ENCODE measurements around the gene LEMD2. TPM values are rescaled to one million over a fixed set of nuclear protein-coding genes. Genes with fewer than 3 reads are reported as not detected.
A peak's percentile ranks its signal among the peaks of the same experiment; 100 is the strongest.

Gene LEMD2
- total and polyA plus RNA-seq, 2 of the 4 experiments (the other 2 are of a cell fraction) = 26.5 to 43.6 TPM

- Histone ChIP-seq H2BK20ac (ENCODE audit: low read depth, low read length) (no peak overlapping the region), H4K8ac (ENCODE audit: low read depth in 2 of 2, low read length in 2 of 2) (peak overlapping the region in 1 of 2 experiments; percentile 78; a peak in 2 of 4 replicates), H4K91ac (ENCODE audit: insufficient read depth, low read depth, low read length) (peak overlapping the region; percentile 43; the same call in 1 of the 2 replicates), H2BK5ac (ENCODE audit: low read depth, low read length, poor library complexity, severe bottlenecking) (no peak overlapping the region), H3K56ac (ENCODE audit: extremely low read depth, insufficient read depth, low read length) (no peak overlapping the region), H3K4me1 (ENCODE audit: control insufficient read depth, insufficient read depth, low read length) (peaks cover 22% of the 10 kb centered on the region), H3K27ac (ENCODE audit: insufficient read depth, low read length) (no peak overlapping the region), H3K9me1 (ENCODE audit: insufficient read depth, low read length) (peaks cover 10% of the 10 kb centered on the region), H3K36me3 (ENCODE audit: control insufficient read depth, insufficient read depth, low read length) (no peaks in the 10 kb centered on the region), H3K79me1 (ENCODE audit: low read depth in 1 of 2, low read length in 2 of 2) (no peaks in the 10 kb centered on the region; a peak in 1 of 4 replicates), H3K9me3 (ENCODE audit: control insufficient read depth, insufficient read depth, low read length) (no peaks in the 10 kb centered on the region), H2BK120ac (ENCODE audit: low read depth, low read length) (peak overlapping the region; percentile 44; the same call in 1 of the 2 replicates), H4K20me1 (ENCODE audit: insufficient read depth, low read length) (no peaks in the 10 kb centered on the region; the same call in 1 of the 2 replicates), H3K4me2 (ENCODE audit: low read depth, low read length) (no peak overlapping the region), H4K5ac (ENCODE audit: low read depth, low read length) (no peak overlapping the region; the same call in 1 of the 2 replicates), H2AK5ac (ENCODE audit: low read depth, low read length) (peak overlapping the region; percentile 47; the same call in 1 of the 2 replicates), H3K27me3 (ENCODE audit: control insufficient read depth, insufficient read depth, low read length) (peaks cover 6% of the 10 kb centered on the region; the same call in 1 of the 2 replicates), H3K9ac (ENCODE audit: low read depth, low read length) (no peak overlapping the region), H3K23ac (ENCODE audit: low read depth, low read length) (no peak overlapping the region), H2BK15ac (ENCODE audit: low read depth, low read length) (no peak overlapping the region; the same call in 2 of the 3 replicates), H2AK9ac (replicated peaks; ENCODE audit: low read depth, low read length, poor library complexity) (peak overlapping the region; percentile 51), H3K4ac (ENCODE audit: low read depth, low read length) (0 out of 2 replicates have a peak overlapping the region, but pooled peaks have one; percentile 30), H2AFZ (replicated peaks; ENCODE audit: low read length, poor library complexity) (peak overlapping the region; percentile 72), H3K18ac (ENCODE audit: low read depth, low read length) (no peak overlapping the region), H3K14ac (replicated peaks; ENCODE audit: low read depth, low read length) (no peak overlapping the region; the same call in 1 of the 2 replicates), H3K4me3 (ENCODE audit: insufficient read depth, low read depth, low read length) (no peak overlapping the region)
- intact Hi-C loops (cut with micrococcal nuclease) = loop anchor here (1.0 to 2.0 kb wide), 4 partner anchors 18 to 410 kb away; no protein-coding TSS in a partner anchor
- dilution Hi-C loops (cut with HindIII; ENCODE audit: low sequenced_read_pairs, unreplicated experiment) = no loop called here
- WGBS, 2 experiments (ENCODE audit: extremely low coverage in 2 of 2, insufficient read length in 1 of 2) = 36% methylated on average over 6 of the region's 11 CpGs; no CpG with 5 or more reads in 1 of the 2 experiments
- ChIA-PET POLR2A (ENCODE audit: unreplicated experiment) (no interaction called here), CTCF (interaction anchor here (0.9 to 5.0 kb wide), 5 partner anchors 16 to 283 kb away, joined by 3 to 29 read pairs (median 4); no protein-coding TSS in a partner anchor)
- ATAC-seq (ENCODE audit: low read depth) (peak; percentile 61), DNase-seq (peak; percentile 70)
- no TSS peak for BruUV-seq (replicated peaks)
- in situ Hi-C loops (cut with MboI; ENCODE audit: low sequenced_read_pairs) = no loop called here
- TF ChIP-seq RAD21 (IDR thresholded peaks at IDR 0.05; ENCODE audit: low read length) (peak; percentile 91), MAZ (IDR thresholded peaks at IDR 0.05; ENCODE audit: borderline replicate concordance, low read depth, low read length) (peak; percentile 44; the same call in 1 of the 2 replicates), FOS (IDR thresholded peaks at IDR 0.05; ENCODE audit: low read depth, low read length) (no peak), MXI1 (IDR thresholded peaks at IDR 0.05; ENCODE audit: borderline replicate concordance, low read depth, low read length) (no peak), MAFK (IDR thresholded peaks at IDR 0.05; ENCODE audit: low read depth, low read length) (no peak), SMC3 (IDR thresholded peaks at IDR 0.05; ENCODE audit: low read depth, low read length) (peak; percentile 91), CHD1 (IDR thresholded peaks at IDR 0.05; ENCODE audit: low read depth, low read length) (no peak), RFX5 (IDR thresholded peaks at IDR 0.05; ENCODE audit: low read depth, low read length) (no peak), BHLHE40 (IDR thresholded peaks at IDR 0.05; ENCODE audit: low read depth, low read length) (no peak), ELK1 (IDR thresholded peaks at IDR 0.05; ENCODE audit: borderline replicate concordance, low read depth, low read length) (no peak), CEBPB (IDR thresholded peaks at IDR 0.05; ENCODE audit: low read depth, low read length) (0 out of 2 replicates have a peak, but pooled peaks have one; percentile 23), NFE2L2 (IDR thresholded peaks at IDR 0.05; ENCODE audit: low read depth, low read length) (no peak), RCOR1 (IDR thresholded peaks at IDR 0.05; ENCODE audit: insufficient replicate concordance, low read length) (no peak)
- TF ChIP-seq, protein P1, sequence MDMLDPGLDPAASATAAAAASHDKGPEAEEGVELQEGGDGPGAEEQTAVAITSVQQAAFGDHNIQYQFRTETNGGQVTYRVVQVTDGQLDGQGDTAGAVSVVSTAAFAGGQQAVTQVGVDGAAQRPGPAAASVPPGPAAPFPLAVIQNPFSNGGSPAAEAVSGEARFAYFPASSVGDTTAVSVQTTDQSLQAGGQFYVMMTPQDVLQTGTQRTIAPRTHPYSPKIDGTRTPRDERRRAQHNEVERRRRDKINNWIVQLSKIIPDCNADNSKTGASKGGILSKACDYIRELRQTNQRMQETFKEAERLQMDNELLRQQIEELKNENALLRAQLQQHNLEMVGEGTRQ (IDR thresholded peaks at IDR 0.05; ENCODE audit: low read depth, low read length) = no peak
Measured at GRCh38 chr6:33744001-33744848, 44.7 kb downstream of the LEMD2 start.
